ENCODE measurements around the gene SFTPA1. TPM values are rescaled to one million over a fixed set of nuclear protein-coding genes. Genes with fewer than 3 reads are reported as not detected.

Gene SFTPA1
- total and polyA plus RNA-seq, 9 of the 15 experiments (the other 6 are each of a cell fraction or from before 2014, with no cell fraction given) = 0.04 to 3.5 (median 0.08) TPM; not detected in 5

DNA sequence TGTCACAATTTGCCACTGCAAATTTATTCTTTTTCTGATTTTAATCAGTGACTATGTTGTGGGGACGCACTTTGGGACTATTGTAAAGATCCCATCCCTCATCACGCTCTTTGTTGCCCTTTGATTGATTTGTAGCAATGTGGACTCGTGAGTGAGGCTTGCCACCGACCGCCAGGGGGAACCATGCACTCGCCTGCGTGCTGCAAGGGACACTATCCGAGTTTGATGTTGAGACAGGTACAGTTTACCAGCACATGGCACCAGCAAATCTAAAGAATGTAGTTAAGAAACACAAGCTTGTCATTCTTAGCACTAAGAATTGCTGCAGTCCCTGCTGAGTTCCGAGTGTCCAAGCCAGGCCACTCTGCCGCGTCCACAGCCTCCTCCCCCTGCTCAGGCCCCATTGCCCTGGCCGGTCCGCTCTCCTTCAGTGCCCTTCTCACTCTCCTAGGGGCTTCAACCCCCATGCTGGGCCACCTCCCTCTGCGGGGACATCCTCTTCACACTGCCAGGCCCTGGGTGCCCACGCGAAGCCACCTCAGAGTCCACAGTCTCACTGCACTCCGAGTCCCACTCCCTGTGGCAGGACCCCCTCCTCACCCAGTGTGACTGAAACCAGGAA is 48.5 kb upstream of the SFTPA1 start (continued):
- TF ChIP-seq, protein P1, sequence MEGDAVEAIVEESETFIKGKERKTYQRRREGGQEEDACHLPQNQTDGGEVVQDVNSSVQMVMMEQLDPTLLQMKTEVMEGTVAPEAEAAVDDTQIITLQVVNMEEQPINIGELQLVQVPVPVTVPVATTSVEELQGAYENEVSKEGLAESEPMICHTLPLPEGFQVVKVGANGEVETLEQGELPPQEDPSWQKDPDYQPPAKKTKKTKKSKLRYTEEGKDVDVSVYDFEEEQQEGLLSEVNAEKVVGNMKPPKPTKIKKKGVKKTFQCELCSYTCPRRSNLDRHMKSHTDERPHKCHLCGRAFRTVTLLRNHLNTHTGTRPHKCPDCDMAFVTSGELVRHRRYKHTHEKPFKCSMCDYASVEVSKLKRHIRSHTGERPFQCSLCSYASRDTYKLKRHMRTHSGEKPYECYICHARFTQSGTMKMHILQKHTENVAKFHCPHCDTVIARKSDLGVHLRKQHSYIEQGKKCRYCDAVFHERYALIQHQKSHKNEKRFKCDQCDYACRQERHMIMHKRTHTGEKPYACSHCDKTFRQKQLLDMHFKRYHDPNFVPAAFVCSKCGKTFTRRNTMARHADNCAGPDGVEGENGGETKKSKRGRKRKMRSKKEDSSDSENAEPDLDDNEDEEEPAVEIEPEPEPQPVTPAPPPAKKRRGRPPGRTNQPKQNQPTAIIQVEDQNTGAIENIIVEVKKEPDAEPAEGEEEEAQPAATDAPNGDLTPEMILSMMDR (IDR thresholded peaks at IDR 0.05 in 2 of 3, conservative IDR thresholded peaks at IDR 0.05 in 1 of 3; ENCODE audit: insufficient read depth in 2 of 3, low read depth in 1 of 3, low read length in 3 of 3) = peak; percentile 88 to 98 (median 93)
- TF ChIP-seq MEIS2 (IDR thresholded peaks at IDR 0.05; ENCODE audit: partially characterized antibody) (peak; percentile 89), STAG1 (CRISPR knock-in tag; IDR thresholded peaks at IDR 0.05; ENCODE audit: borderline replicate concordance) (peak; percentile 84; the same call in 1 of the 2 replicates), L3MBTL2 (IDR thresholded peaks at IDR 0.05) (peak; percentile 38; the same call in 1 of the 2 replicates), ZC3H11A (IDR thresholded peaks at IDR 0.05; ENCODE audit: low read depth, low read length) (no peak)
- TF ChIP-seq, protein P2, sequence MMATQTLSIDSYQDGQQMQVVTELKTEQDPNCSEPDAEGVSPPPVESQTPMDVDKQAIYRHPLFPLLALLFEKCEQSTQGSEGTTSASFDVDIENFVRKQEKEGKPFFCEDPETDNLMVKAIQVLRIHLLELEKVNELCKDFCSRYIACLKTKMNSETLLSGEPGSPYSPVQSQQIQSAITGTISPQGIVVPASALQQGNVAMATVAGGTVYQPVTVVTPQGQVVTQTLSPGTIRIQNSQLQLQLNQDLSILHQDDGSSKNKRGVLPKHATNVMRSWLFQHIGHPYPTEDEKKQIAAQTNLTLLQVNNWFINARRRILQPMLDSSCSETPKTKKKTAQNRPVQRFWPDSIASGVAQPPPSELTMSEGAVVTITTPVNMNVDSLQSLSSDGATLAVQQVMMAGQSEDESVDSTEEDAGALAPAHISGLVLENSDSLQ (IDR thresholded peaks at IDR 0.05) = peak; percentile 74
- TF ChIP-seq, protein P3, sequence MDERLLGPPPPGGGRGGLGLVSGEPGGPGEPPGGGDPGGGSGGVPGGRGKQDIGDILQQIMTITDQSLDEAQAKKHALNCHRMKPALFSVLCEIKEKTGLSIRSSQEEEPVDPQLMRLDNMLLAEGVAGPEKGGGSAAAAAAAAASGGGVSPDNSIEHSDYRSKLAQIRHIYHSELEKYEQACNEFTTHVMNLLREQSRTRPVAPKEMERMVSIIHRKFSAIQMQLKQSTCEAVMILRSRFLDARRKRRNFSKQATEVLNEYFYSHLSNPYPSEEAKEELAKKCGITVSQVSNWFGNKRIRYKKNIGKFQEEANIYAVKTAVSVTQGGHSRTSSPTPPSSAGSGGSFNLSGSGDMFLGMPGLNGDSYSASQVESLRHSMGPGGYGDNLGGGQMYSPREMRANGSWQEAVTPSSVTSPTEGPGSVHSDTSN (CRISPR knock-in tag; IDR thresholded peaks at IDR 0.05; ENCODE audit: low read depth) = no peak
- TF ChIP-seq, protein P3 (tag; conservative IDR thresholded peaks at IDR 0.05; ENCODE audit: low read depth) = peak; percentile 87
- TF ChIP-seq, protein P4, sequence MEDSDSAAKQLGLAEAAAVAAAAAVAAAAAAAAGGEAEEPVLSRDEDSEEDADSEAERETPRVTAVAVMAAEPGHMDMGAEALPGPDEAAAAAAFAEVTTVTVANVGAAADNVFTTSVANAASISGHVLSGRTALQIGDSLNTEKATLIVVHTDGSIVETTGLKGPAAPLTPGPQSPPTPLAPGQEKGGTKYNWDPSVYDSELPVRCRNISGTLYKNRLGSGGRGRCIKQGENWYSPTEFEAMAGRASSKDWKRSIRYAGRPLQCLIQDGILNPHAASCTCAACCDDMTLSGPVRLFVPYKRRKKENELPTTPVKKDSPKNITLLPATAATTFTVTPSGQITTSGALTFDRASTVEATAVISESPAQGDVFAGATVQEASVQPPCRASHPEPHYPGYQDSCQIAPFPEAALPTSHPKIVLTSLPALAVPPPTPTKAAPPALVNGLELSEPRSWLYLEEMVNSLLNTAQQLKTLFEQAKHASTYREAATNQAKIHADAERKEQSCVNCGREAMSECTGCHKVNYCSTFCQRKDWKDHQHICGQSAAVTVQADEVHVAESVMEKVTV (CRISPR knock-in tag; IDR thresholded peaks at IDR 0.05) = peak; percentile 84
- TF ChIP-seq, protein P5, sequence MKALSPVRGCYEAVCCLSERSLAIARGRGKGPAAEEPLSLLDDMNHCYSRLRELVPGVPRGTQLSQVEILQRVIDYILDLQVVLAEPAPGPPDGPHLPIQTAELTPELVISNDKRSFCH (CRISPR knock-in tag; IDR thresholded peaks at IDR 0.05) = no peak
- TF ChIP-seq, protein P5 (tag; IDR thresholded peaks at IDR 0.05) = 0 out of 2 replicates have a peak, but pooled peaks have one; percentile 17

Measured in K562 (cell line).